Astrocyte (in vitro differentiated cells and primary cell): Measurements from ENCODE around the gene FXR1.

Experiments
- CTCF ChIP-seq: IDR thresholded peaks from 2 replicates; pipeline ENCODE4 v1.5.1; 2011; ENCODE audit warnings: low read depth, mild to moderate bottlenecking, inconsistent platforms, low read length, moderate library complexity; ENCODE audit not compliant: insufficient read depth
- EZH2 ChIP-seq: IDR thresholded peaks from 2 replicates; pipeline ENCODE4 v1.6.1; 2012; ENCODE audit warnings: mild to moderate bottlenecking, low read length, inconsistent platforms; ENCODE audit not compliant: insufficient read depth

DNA sequence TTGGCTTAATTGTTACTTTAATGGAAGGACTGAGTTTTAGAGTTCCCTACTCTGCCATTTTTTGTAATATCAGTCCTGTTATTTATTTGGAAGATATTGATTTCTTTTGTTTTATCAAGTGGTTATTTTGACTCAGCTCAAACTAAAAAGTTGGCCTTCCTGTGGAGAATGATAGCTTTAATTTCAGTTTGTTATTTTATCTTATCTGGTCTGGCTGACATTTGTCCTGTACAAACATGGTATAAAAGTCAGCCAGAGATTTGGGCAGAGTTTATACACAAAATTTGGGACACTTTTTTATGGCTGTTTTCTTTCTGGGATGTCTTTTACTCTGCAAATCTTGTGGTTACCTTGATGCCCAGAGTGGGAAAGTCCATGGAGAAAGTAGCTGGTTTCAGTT lies 118.5 kb downstream of the FXR1 start:
- no peak for TF ChIP-seq CTCF
- no peak for TF ChIP-seq EZH2
